Activated CD8-positive, alpha-beta memory T cell treated with anti-CD3 and anti-CD28 coated beads for 48 hours (primary cell): Measurements from ENCODE around the gene BRD4.

Experiments used
- DNase-seq, 3 experiments: peaks; one replicate each; pipeline ENCODE4 v3.0.0-alpha.2; 2020; ENCODE audit warnings: low read depth in 2 of 3, low spot score in 2 of 3

The BRD4 gene

GRCh38 chr19:15197275-15197941 lies 134.9 kb downstream of the BRD4 start:
- DNase-seq = no peak

- DNase-seq = no peak
Observed at GRCh38 chr19:15196360-15197005, 135.9 kb downstream of the BRD4 start.

- DNase-seq = no peak
Observed at GRCh38 chr19:15195371-15196334, 136.7 kb downstream of the BRD4 start.

DNA sequence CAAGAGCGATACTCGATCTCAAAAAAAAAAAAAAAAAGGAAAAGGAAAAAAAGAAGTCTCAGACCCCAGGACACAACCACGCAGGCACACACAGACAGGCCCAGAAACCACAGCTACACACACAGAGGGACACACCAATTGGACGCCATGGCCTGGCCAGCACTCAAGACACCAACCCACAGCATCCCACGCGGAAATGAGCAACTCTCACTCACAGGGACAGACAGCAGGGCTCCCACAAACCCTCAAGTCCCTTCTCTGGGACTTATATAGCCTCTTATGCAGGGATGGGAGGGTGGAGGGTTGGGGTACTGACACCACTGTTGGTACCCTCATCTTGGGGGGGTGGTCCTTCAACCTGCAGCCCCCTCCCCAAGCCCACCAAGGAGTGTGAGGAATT lies 137.4 kb downstream of the BRD4 start:
- no peak for DNase-seq

- DNase-seq = no peak
Observed at GRCh38 chr19:15191982-15192381, 140.4 kb downstream of the BRD4 start.

DNA sequence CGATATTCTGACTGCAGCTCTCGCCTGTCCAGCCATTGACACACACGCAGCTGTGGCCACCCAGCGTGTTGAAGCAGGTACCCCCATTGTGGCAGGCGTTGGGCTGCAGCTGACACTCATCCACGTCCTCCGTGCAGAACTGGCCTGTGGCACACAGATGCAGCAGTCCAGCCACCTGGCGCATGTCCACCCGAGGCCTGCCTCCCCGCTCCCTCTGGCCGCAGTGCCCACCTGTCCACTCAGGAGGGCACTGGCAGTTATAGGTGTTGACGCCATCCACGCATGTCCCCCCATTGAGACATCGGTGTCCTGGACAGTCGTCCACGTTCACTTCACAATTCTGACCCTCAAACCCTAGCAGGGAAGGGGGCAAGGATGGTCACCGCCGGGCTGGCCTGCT lies 140.8 kb downstream of the BRD4 start:
- DNase-seq = no peak

DNA sequence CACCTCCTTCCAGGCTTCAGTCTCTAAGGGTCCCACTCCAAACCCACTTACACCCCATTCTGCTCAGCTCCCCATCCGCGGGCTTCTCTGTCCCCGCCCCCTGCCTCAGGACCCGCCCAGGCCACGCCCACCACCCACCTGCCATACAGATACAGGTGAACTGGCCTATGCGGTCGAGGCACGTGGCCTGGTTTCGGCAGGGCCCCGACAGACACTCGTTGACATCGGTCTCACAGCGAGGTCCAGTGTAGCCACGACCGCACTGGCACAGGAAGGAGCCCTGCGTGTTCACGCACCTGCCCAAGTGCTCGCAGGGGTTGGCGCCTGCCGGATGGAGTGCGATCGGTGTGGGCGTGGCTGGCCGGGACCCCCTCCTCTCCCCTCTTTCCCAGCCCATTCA lies 143.5 kb downstream of the BRD4 start:
- no peak for DNase-seq

GRCh38 chr19:15187026-15188007 lies 145.0 kb downstream of the BRD4 start:
- no peak for DNase-seq
